Daoy (cell line): Measurements from ENCODE around the gene LHPP. TPM values are rescaled to one million over a fixed set of nuclear protein-coding genes. Genes with fewer than 3 reads are reported as not detected.
A peak's percentile ranks its signal among the peaks of the same experiment; 100 is the strongest.
"Not testable (repeated sequence)": the region's sequence is repeated elsewhere in the genome, so short reads cannot be mapped to it uniquely, and the experiment has no call there.

Experiments
- DNase-seq: peaks from one replicate; pipeline ENCODE4 v3.0.0-alpha.2; 2015; ENCODE audit warnings: low read depth
- total RNA-seq: library from RNA; depleted of rRNA; stranded (reverse); fragments of >200 nt; shearing (Covaris generic); gene quantifications from 2 replicates; pipeline ENCODE4 v1.2.3, GENCODE V29; 2014

LHPP gene
- total RNA-seq, 1 experiment from 2014 or later: 2.6 TPM

DNA sequence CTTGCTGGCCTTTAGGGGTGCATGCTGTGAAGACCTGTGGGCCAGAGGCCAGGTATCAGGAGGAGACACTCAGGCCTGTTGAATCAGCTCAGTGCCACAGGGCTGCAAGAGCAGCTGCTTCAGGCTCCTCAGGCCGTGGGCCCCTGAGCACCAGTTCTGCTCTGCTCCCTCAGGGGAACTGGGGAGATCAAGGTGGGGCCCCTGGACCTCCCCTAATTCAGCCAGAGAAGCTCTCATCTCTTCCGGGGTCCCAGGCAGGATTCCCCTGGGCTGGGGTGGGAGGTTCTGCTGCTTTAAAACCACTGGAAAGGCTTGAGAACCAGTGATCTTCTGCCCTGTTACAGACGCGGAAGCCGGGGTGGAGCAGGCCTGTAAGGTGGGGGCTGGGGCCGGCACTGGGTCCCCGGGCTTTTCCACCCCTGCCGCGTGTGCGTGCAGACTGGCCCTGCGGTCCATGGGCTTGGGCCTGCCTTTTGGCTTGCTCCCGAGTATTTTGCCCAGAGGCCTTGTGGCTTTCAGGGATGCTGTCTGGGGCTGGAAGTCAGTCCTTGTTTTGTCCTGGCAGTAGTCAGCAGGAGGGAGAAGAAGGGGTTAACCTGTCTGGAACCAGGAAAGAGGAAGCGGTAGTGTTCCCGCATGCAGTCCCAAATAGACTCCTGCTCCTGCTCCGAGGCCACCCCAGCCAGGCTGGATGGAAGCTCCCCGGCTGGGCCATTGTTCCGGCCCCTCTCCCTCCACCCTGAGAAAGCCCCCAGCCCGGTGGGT lies 74.3 kb downstream of the LHPP start:
- DNase-seq: no peak

DNA sequence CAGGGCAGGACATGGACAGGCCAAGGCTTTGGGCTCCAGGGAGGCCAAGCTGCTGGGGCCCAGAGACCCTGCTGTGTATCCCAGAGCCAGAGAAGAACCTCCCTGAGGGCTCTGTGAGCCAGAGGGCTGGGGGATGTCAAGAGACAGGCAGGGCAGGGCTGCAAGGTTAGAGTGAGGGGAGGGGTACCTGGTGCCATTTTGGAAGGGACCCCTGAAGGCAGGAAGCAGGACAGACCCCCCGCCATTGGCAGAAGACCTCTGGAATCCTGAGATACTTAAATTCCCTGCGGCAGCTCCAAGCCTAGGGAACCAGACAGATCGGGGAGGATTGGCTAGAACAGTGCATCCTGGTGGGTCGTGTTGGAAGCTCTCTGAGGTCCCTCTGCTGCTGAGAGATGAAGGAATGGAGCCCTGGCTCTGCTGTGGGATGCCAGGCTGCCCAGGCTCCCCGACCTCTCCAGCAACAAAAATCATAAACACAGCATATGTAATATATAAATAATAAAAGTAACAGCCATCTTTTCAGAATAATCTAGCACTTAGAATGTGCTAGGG lies 75.0 kb downstream of the LHPP start:
- DNase-seq: no peak

DNA sequence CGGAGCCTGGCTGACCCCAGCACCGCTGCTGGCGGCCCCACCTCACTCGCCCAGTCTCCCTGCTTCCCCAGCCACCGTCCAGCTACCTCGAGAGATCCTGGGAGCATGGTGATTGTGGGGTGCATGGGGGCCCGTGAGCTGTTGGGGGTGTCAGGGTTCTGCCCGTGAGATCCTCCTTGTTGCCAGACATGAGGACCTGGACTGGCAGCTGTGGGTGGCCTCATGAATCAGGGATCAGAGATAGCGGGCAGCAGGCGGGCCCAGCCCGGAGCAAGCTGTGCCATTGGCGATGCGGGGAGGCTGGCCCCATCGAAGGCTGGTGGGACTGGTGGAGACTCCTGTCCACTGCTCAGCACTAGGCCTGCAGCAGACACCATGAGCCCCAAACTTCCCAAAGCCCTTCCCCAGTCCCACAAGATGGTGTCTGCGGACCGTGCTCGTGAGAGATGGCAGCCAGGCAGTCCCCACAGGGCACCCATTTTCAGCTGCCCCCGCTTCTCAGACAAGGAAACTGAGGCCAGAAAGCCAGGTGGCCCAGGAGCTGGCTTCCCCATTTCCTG lies 75.6 kb downstream of the LHPP start:
- no peak for DNase-seq

DNA sequence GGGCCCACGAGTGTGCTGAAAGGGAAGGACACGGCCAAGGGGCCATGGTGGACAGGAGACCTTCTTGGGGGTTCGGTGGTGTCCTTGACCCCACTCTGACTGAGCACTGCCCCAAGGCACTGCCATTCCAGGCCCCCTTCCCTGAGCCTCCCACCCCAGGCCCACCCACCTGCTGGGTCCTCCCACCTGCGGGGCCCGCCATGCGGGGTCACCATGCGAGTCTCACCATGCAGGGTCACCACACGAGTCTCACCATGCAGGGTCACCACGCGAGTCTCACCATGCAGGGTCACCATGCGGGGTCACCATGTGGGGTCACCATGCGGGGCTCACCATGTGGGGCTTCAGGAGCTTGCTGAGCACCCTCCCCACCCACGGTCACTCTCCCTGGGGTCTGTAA lies 76.3 kb downstream of the LHPP start:
- DNase-seq: no peak

DNA sequence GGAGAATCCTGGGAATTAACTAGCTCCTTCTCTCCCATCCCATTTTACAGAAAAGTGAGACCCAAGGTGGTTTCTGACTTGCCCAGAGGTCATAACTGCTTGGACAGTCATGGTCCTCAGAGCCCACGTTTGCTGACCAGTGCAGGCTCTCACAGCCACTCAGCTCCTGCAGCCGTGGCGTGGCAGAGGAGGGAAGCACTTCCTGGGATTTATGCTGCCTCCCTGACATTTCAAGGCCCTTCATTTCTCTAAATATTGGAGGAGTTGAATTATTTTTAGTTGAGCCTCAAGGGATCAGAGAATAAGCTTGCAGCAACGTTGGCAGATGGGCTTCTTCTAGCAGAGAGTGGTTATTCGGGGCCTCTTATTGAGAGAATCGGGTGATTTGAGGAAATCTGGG lies 77.1 kb downstream of the LHPP start:
- DNase-seq: no peak

- peak; percentile 39 for DNase-seq
Observed at GRCh38 chr10:124539935-124540641, 78.5 kb downstream of the LHPP start.

- no peak for DNase-seq
Observed at GRCh38 chr10:124541076-124541903, 79.7 kb downstream of the LHPP start.

- no peak for DNase-seq
Observed at GRCh38 chr10:124542336-124542735, 80.7 kb downstream of the LHPP start.

GRCh38 chr10:124543146-124543545 lies 81.5 kb downstream of the LHPP start:
- no peak for DNase-seq

DNA sequence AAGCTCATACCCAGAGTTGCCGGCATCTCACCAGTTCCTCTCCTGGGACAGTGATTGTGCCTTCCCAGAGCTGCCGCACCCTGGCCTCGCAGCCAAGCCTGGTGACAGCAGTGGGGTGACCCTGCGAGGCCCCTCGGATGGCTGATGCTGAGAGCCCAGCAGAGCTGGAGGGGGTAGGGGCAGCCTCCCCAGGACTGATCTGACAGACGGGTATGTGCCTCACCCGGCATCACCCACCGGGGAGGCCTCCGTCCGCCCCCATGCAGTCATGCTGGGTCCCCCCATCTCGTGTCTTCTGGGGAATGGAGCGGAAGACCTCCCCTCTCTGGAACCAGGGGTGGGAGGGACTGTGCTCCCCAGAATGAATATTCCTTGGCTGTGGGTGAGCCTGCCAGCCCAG lies 82.3 kb downstream of the LHPP start:
- no peak for DNase-seq

GRCh38 chr10:124544711-124545110 lies 83.1 kb downstream of the LHPP start:
- no peak for DNase-seq

GRCh38 chr10:124545351-124546054 lies 83.9 kb downstream of the LHPP start:
- no peak for DNase-seq

DNA sequence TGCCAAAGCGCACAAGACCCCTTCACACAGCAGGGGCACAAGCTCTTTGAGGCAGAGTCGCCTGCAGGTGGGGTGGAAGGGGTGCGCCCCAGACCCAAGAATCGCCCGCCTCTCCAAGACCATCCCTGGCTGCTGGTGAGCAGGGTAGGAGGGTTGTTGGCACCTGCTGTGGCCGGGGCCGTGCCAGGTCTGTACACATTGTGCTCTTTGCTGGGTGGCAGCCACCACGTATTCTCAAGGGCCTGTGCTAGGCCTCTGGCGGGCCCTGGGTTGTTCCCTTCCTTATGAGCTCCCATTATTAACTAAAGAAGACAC lies 84.4 kb downstream of the LHPP start:
- DNase-seq: no peak

GRCh38 chr10:124546957-124547646 lies 85.5 kb downstream of the LHPP start:
- DNase-seq: no peak

GRCh38 chr10:124547647-124548168 lies 86.1 kb downstream of the LHPP start:
- no peak for DNase-seq

DNA sequence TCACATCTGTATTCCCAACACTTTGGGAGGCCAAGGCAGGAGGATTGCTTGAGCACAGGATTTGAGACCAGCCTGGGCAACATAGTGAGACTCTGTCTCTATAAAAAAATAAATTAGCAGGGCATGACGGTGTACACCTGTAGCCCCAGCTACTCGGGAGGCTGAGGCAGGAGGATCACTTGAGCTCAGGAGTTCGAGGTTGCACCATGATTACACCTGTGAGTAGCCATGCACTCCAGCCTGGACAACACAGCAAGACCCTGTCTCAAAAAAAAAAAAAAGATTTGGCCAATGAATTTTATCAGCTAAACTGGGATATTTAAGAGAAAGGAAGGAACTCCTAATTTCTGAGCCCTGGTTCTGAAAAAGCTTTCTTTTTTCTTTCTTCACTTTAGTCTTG lies 87.5 kb downstream of the LHPP start:
- DNase-seq: not testable (repeated sequence)

GRCh38 chr10:124550293-124551034 lies 88.8 kb downstream of the LHPP start:
- DNase-seq: no peak

DNA sequence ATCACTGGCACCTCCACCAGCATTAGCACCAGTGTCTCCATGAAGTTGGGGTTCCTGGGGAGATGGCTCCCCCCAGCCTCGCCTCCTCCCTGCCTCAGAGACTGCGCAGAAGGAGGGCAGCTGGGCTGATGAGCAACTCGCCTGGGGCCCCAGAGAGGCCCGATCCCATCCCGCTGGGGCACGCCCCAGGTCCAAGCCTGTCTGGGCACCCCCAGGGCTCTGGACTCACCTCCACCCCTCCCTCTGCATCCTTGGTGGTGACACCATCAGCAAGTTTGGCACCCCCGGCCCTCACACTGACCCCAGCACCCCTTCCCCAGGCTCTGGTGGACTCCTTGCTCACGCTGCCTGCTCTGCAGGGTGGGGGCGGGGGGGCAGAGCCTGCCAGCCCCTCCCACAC lies 89.5 kb downstream of the LHPP start:
- DNase-seq: no peak

GRCh38 chr10:124551755-124552154 lies 90.1 kb downstream of the LHPP start:
- no peak for DNase-seq
